GM12878 (cell line): Measurements from ENCODE around the gene NKX1-1. TPM values are rescaled to one million over a fixed set of nuclear protein-coding genes. Genes with fewer than 3 reads are reported as not detected.

Experiments
- ATAC-seq: fragments of 200-7000 bp; cut with Tn5 transposase; 3 replicates; pipeline ENCODE4 v1.9.1; 2020; ENCODE audit warnings: mild to moderate bottlenecking, moderate library complexity
- BruUV-seq: library from RNA; stranded (reverse); fragments of 400-500 nt; replicated peaks from 2 replicates; lab custom pipeline; 2021; lab: Mats Ljungman, UMichigan
- CTCF ChIA-PET: fragments of 300-600 bp; sonication (Branson Sonifier 250); formaldehyde crosslinking; extraction: SDS; loops from one replicate; lab custom pipeline; 2021; ENCODE audit warnings: inconsistent platforms; lab: Yijun Ruan, JAX
- POLR2A ChIA-PET: fragments of 350-600 bp; formaldehyde crosslinking; extraction: SDS; loops from one replicate; lab custom pipeline; 2021; ENCODE audit warnings: inconsistent platforms; lab: Charles Lee
- RAD21 ChIA-PET: fragments of 300-600 bp; sonication (Branson Sonifier 250); formaldehyde crosslinking; loops from one replicate; lab custom pipeline; 2023; ENCODE audit warnings: antibody characterized with exemption; ENCODE audit not compliant: unreplicated experiment; lab: Charles Lee
- SMC1A ChIA-PET: fragments of 300-600 bp; sonication (Branson Sonifier 250); formaldehyde crosslinking; loops from one replicate; lab custom pipeline; 2023; ENCODE audit not compliant: unreplicated experiment, uncharacterized antibody; lab: Charles Lee
- DNase-seq: peaks from one replicate; pipeline ENCODE4 v3.0.0-alpha.2; 2011; ENCODE audit warnings: low read depth, low spot score
- FAIRE-seq: peaks from 3 replicates; lab custom pipeline; 2011; peaks lifted over from hg19 to GRCh38; lab: Jason Lieb, UNC
- H2AFZ ChIP-seq: 2 replicates; pipeline ENCODE4 v1.6.0; 2011; ENCODE audit warnings: low read depth, low read length, control low read depth; ENCODE audit not compliant: control insufficient read depth
- H3K27ac ChIP-seq: 2 replicates; pipeline ENCODE4 v1.5.1; 2011; ENCODE audit warnings: control low read depth; ENCODE audit not compliant: control insufficient read depth, insufficient read depth
- H3K27me3 ChIP-seq, 2 experiments: replicated peaks in 1 of 2; 2 replicates each; pipeline versions ENCODE4 v1.6.0 to v1.6.1; 2011; ENCODE audit warnings: low read length in 1 of 2; ENCODE audit not compliant: control insufficient read depth in 2 of 2, insufficient read depth in 2 of 2
- H3K36me3 ChIP-seq, 2 experiments: 2 replicates each; pipeline ENCODE4 v1.5.1; 2011; ENCODE audit warnings: low read length in 1 of 2; ENCODE audit not compliant: control insufficient read depth in 2 of 2, insufficient read depth in 2 of 2
- H3K4me1 ChIP-seq: 2 replicates; pipeline ENCODE4 v1.6.1; 2011; ENCODE audit warnings: mild to moderate bottlenecking, low read length, moderate library complexity, mixed read lengths; ENCODE audit not compliant: control insufficient read depth, insufficient read depth
- H3K4me2 ChIP-seq: 2 replicates; pipeline ENCODE4 v1.6.0; 2011; ENCODE audit warnings: control low read depth; ENCODE audit not compliant: control insufficient read depth, insufficient read depth
- H3K4me3 ChIP-seq: fragments of 200-600 bp; sonication (generic); 2 replicates; pipeline ENCODE4 v1.5.1; 2016
- H3K79me2 ChIP-seq: 2 replicates; pipeline ENCODE4 v1.6.0; 2011; ENCODE audit warnings: low read length; ENCODE audit not compliant: control insufficient read depth, insufficient read depth
- H3K9ac ChIP-seq: 2 replicates; pipeline ENCODE4 v1.8.0; 2011; ENCODE audit warnings: low read length, control low read depth, mixed read lengths; ENCODE audit not compliant: control insufficient read depth, insufficient read depth
- H3K9me3 ChIP-seq: replicated peaks from 3 replicates; pipeline ENCODE4 v1.5.1; 2011; ENCODE audit warnings: mild to moderate bottlenecking, low read length; ENCODE audit not compliant: control insufficient read depth, insufficient read depth
- H4K20me1 ChIP-seq: 2 replicates; pipeline ENCODE4 v1.6.0; 2011; ENCODE audit not compliant: control insufficient read depth, insufficient read depth
- CREB1 ChIP-seq: IDR thresholded peaks from 2 replicates; pipeline ENCODE4 v1.6.1; 2012; ENCODE audit warnings: low read depth, mild to moderate bottlenecking, inconsistent platforms
- DPF2 ChIP-seq: fragments of 450-650 bp; IDR thresholded peaks from 2 replicates; pipeline ENCODE4 v1.6.1; 2017; ENCODE audit warnings: mild to moderate bottlenecking
- E2F8 ChIP-seq: fragments of 450-650 bp; IDR thresholded peaks from 2 replicates; pipeline ENCODE4 v1.6.1; 2018; ENCODE audit warnings: mild to moderate bottlenecking, low read depth, moderate library complexity; ENCODE audit not compliant: partially characterized antibody
- FOXM1 ChIP-seq: IDR thresholded peaks from 2 replicates; pipeline ENCODE4 v1.6.1; 2012; ENCODE audit warnings: low read depth, mild to moderate bottlenecking, inconsistent platforms, low read length, moderate library complexity
- NFIC ChIP-seq: IDR thresholded peaks from 2 replicates; pipeline ENCODE4 v1.6.1; 2012; ENCODE audit warnings: low read depth, mild to moderate bottlenecking, inconsistent platforms, low read length, moderate library complexity
- RELB ChIP-seq: fragments of 450-650 bp; IDR thresholded peaks from 2 replicates; pipeline ENCODE4 v1.6.1; 2017; ENCODE audit warnings: low read depth, mild to moderate bottlenecking, moderate library complexity
- SIX5 ChIP-seq: IDR thresholded peaks from 2 replicates; pipeline ENCODE4 v1.6.1; 2011; ENCODE audit warnings: mild to moderate bottlenecking, low read depth, low read length, moderate library complexity; ENCODE audit not compliant: severe bottlenecking
- SP1 ChIP-seq: IDR thresholded peaks from one replicate; pipeline ENCODE4 v1.6.1; 2011; ENCODE audit warnings: low read depth, low read length
- TARDBP ChIP-seq: IDR thresholded peaks from 2 replicates; pipeline ENCODE4 v1.6.1; 2016; ENCODE audit warnings: borderline replicate concordance
- ZBTB33 ChIP-seq: fragments of 450-650 bp; IDR thresholded peaks from 2 replicates; pipeline ENCODE4 v1.6.1; 2017; ENCODE audit warnings: mild to moderate bottlenecking
- WGBS: methylation state at CpG from one replicate; pipeline ENCODE4 v1.1.6; 2016; ENCODE audit warnings: low lambda C conversion rate; ENCODE audit not compliant: insufficient replicate concordance, insufficient coverage; ENCODE audit errors: missing lambda C conversion rate; 5-methylcytosine and 5-hydroxymethylcytosine counted together
- in situ Hi-C: fragments of 300-500 bp; cut with MboI; formaldehyde crosslinking; loops from 9 replicates; pipeline ENCODE4 v1.14.3; 2018; ENCODE audit warnings: mixed read lengths
- intact Hi-C: fragments of 100-400 bp; cut with micrococcal nuclease; formaldehyde crosslinking; loops from one replicate; pipeline ENCODE4 v1.14.2; 2022; ENCODE audit not compliant: unreplicated experiment
- polyA plus RNA-seq, 11 experiments: library from polyadenylated mRNA; depleted of rRNA in 4 of 11; unstranded in 6 of 11; stranded (reverse) in 5 of 11; fragments of >200 nt; fragmentation: Nextera tagmentation in 4 of 11; fragmentation: Illumina TruSeq in 1 of 11; extraction: Ambion mirVana in 4 of 11; extraction: Trizol in 1 of 11; gene quantifications; 1 replicate in 1 of 11; 2 replicates in 10 of 11; pipeline versions ENCODE4 v1.2.1 to v1.2.3, GENCODE V29; 2011 to 2016; ENCODE audit warnings: inconsistent platforms in 2 of 11, missing spikeins in 2 of 11, low read depth in 1 of 11
- total RNA-seq, 4 experiments: library from RNA; depleted of rRNA in 3 of 4; stranded (reverse); fragments of >200 nt in 3 of 4; fragmentation: Illumina TruSeq in 1 of 4; extraction: Trizol in 1 of 4; gene quantifications; 2 replicates each; pipeline versions ENCODE4 v1.2.1 to v1.2.3, GENCODE V29; 2013 to 2021

Gene NKX1-1
- total and polyA plus RNA-seq, 10 of the 15 experiments (the other 5 are each of a cell fraction or from before 2014, with no cell fraction given), result not detected

- ATAC-seq (no peak), DNase-seq (no peak), FAIRE-seq (no peak)
- no peaks in the 10 kb centered on the region for H3K4me1 ChIP-seq
- ChIA-PET POLR2A (no interaction called here), CTCF (no interaction called here), SMC1A (no interaction called here), RAD21 (no interaction called here)
- H2AFZ ChIP-seq, result no peak overlapping the region
- H3K27ac ChIP-seq, result no peak overlapping the region
- no peaks in the 10 kb centered on the region for H3K36me3 ChIP-seq
- intact Hi-C loops, result no loop called here
- no peaks in the 10 kb centered on the region; the same call in 2 of the 3 replicates for H3K9me3 ChIP-seq
- TF ChIP-seq ZBTB33 (no peak), SP1 (no peak), NFIC (no peak), RELB (no peak), FOXM1 (no peak), TARDBP (no peak), DPF2 (no peak), E2F8 (no peak), SIX5 (no peak), CREB1 (no peak)
- H3K27me3 ChIP-seq, result no peaks in the 10 kb centered on the region
- 52% methylated on average over 19 of the region's 27 CpGs for WGBS
- H3K79me2 ChIP-seq, result no peaks in the 10 kb centered on the region
- H3K4me3 ChIP-seq, result no peak overlapping the region
- H3K4me2 ChIP-seq, result no peak overlapping the region
- H3K9ac ChIP-seq, result no peak overlapping the region
- no TSS peak for BruUV-seq
- no peaks in the 10 kb centered on the region for H4K20me1 ChIP-seq
- in situ Hi-C loops, result no loop called here
Observed at GRCh38 chr4:1416051-1416947, 10.1 kb upstream of the NKX1-1 start.
